Endodermal cell (in vitro differentiated cells): ENCODE measurements around the gene SPATA45. TPM values are rescaled to one million over a fixed set of nuclear protein-coding genes. Genes with fewer than 3 reads are reported as not detected.

Experiments used
- DNase-seq: peaks from one replicate; pipeline ENCODE4 v3.0.0-alpha.2; 2017
- H3K27ac ChIP-seq: 2 replicates; pipeline ENCODE4 v1.5.1; 2013; ENCODE audit warnings: mild to moderate bottlenecking, low read depth, low read length, moderate library complexity
- H3K27me3 ChIP-seq: 2 replicates; pipeline ENCODE4 v1.6.1; 2013; ENCODE audit warnings: mild to moderate bottlenecking, low read length, moderate library complexity; ENCODE audit not compliant: insufficient read depth, control insufficient read depth, poor library complexity, severe bottlenecking
- H3K36me3 ChIP-seq: 2 replicates; pipeline ENCODE4 v1.7.0; 2013; ENCODE audit warnings: mild to moderate bottlenecking, low read length, moderate library complexity; ENCODE audit not compliant: control insufficient read depth, insufficient read depth
- H3K4me1 ChIP-seq: one replicate; pipeline ENCODE4 v1.7.0; 2013; ENCODE audit warnings: low read length; ENCODE audit not compliant: control insufficient read depth, insufficient read depth
- H3K4me3 ChIP-seq: 2 replicates; pipeline ENCODE4 v1.5.1; 2013; ENCODE audit warnings: mild to moderate bottlenecking, low read length, moderate library complexity
- H3K9ac ChIP-seq: 2 replicates; pipeline ENCODE4 v1.6.1; 2013; ENCODE audit warnings: mild to moderate bottlenecking, low read length, moderate library complexity; ENCODE audit not compliant: poor library complexity, severe bottlenecking; ENCODE audit errors: extremely low read depth
- H3K9me3 ChIP-seq: 2 replicates; pipeline ENCODE4 v1.6.1; 2013; ENCODE audit warnings: mild to moderate bottlenecking, low read length, moderate library complexity; ENCODE audit not compliant: control insufficient read depth
- H3K27ac Mint-ChIP-seq: 2 replicates; pipeline ENCODE4 v1.8.0; 2020; ENCODE audit warnings: mixed read lengths
- H3K27me3 Mint-ChIP-seq: 2 replicates; pipeline ENCODE4 v1.8.0; 2021; ENCODE audit warnings: mild to moderate bottlenecking, mixed read lengths; ENCODE audit not compliant: insufficient read depth
- H3K36me3 Mint-ChIP-seq: 2 replicates; pipeline ENCODE4 v1.8.0; 2020; ENCODE audit warnings: low read depth, mixed read lengths
- H3K4me1 Mint-ChIP-seq: 2 replicates; pipeline ENCODE4 v1.8.0; 2020; ENCODE audit warnings: mixed read lengths
- H3K4me3 Mint-ChIP-seq: 2 replicates; pipeline ENCODE4 v1.8.0; 2020; ENCODE audit warnings: mild to moderate bottlenecking, moderate library complexity, mixed read lengths
- H3K9me3 Mint-ChIP-seq: 2 replicates; pipeline ENCODE4 v1.8.0; 2020; ENCODE audit warnings: mild to moderate bottlenecking, mixed read lengths
- WGBS, 2 experiments: methylation state at CpG; one replicate each; pipeline versions ENCODE4 v1.1.5 to v1.1.7; 2013; ENCODE audit warnings: missing lambda C conversion rate in 2 of 2, mixed read lengths in 1 of 2; ENCODE audit not compliant: insufficient coverage in 1 of 2, insufficient read length in 1 of 2; 5-methylcytosine and 5-hydroxymethylcytosine counted together
- total RNA-seq, 2 donors: library from RNA; stranded (reverse); fragmentation: NEBNext Ultra II Directional in 1 of 2; extraction: Animal tissue kit (Norgen Biotek cat#: 25700) in 1 of 2; gene quantifications; 2 replicates in 1 of 2; 3 replicates in 1 of 2; pipeline ENCODE4 v1.2.1, GENCODE V29; 2021
- TF ChIP-seq, protein P1 (sequence below): fragments of 200-600 bp; sonication (generic); conservative IDR thresholded peaks from 2 replicates; pipeline ENCODE4 v1.5.0; 2021; ENCODE audit warnings: antibody characterized with exemption, mild to moderate bottlenecking

SPATA45 gene
- total RNA-seq, 2 donors from 2014 or later: not detected

GRCh38 chr1:212794561-212795014 is 52.9 kb downstream of the SPATA45 start:
- WGBS, 2 experiments: 88 to 94% methylated on average over 1 of the region's 1 CpG
- no peaks in the 10 kb centered on the region for H3K27me3 Mint-ChIP-seq

GRCh38 chr1:212792396-212792908 is 55.0 kb downstream of the SPATA45 start:
- H3K36me3 ChIP-seq: peaks cover 9% of the 10 kb centered on the region
- Mint-ChIP-seq H3K4me1 (peaks cover 23% of the 10 kb centered on the region), H3K27me3 (no peaks in the 10 kb centered on the region), H3K4me3 (peak overlapping the region; percentile 95), H3K27ac (peak overlapping the region; percentile 96), H3K36me3 (peaks cover 18% of the 10 kb centered on the region), H3K9me3 (no peaks in the 10 kb centered on the region)
- H3K4me1 ChIP-seq: no peaks in the 10 kb centered on the region
- WGBS, 2 experiments: 28 to 31% methylated on average over 9 to 15 of the region's 16 CpGs
- DNase-seq: no peak
- H3K9me3 ChIP-seq: no peaks in the 10 kb centered on the region
- H3K27ac ChIP-seq: peak overlapping the region; percentile 80
- TF ChIP-seq, protein P1, sequence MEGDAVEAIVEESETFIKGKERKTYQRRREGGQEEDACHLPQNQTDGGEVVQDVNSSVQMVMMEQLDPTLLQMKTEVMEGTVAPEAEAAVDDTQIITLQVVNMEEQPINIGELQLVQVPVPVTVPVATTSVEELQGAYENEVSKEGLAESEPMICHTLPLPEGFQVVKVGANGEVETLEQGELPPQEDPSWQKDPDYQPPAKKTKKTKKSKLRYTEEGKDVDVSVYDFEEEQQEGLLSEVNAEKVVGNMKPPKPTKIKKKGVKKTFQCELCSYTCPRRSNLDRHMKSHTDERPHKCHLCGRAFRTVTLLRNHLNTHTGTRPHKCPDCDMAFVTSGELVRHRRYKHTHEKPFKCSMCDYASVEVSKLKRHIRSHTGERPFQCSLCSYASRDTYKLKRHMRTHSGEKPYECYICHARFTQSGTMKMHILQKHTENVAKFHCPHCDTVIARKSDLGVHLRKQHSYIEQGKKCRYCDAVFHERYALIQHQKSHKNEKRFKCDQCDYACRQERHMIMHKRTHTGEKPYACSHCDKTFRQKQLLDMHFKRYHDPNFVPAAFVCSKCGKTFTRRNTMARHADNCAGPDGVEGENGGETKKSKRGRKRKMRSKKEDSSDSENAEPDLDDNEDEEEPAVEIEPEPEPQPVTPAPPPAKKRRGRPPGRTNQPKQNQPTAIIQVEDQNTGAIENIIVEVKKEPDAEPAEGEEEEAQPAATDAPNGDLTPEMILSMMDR: no peak
- H3K27me3 ChIP-seq: no peaks in the 10 kb centered on the region
- peak overlapping the region; percentile 83 for H3K9ac ChIP-seq
- H3K4me3 ChIP-seq: peak overlapping the region; percentile 92

More at GRCh38 chr1:212794561-212795014, 52.9 kb downstream of the SPATA45 start:
- Histone ChIP-seq H3K9ac (no peak overlapping the region), H3K9me3 (no peaks in the 10 kb centered on the region), H3K27me3 (no peaks in the 10 kb centered on the region), H3K36me3 (peaks cover 13% of the 10 kb centered on the region), H3K4me1 (no peaks in the 10 kb centered on the region), H3K27ac (no peak overlapping the region), H3K4me3 (no peak overlapping the region)
- Mint-ChIP-seq H3K27ac (peak overlapping the region; percentile 23), H3K4me1 (peaks cover 20% of the 10 kb centered on the region), H3K36me3 (peaks cover 26% of the 10 kb centered on the region), H3K9me3 (no peaks in the 10 kb centered on the region), H3K4me3 (peak overlapping the region; percentile 0)
- TF ChIP-seq, protein P1: no peak
- no peak for DNase-seq

- Histone ChIP-seq H3K4me3 (peak within 1 kb of the TSS; percentile 92), H3K27ac (peak within 1 kb of the TSS; percentile 80), H3K36me3 (peaks cover 9% of the 10 kb centered on the region), H3K27me3 (no peaks in the 10 kb centered on the region), H3K4me1 (no peaks in the 10 kb centered on the region), H3K9ac (peak within 1 kb of the TSS; percentile 83), H3K9me3 (no peaks in the 10 kb centered on the region)
- Mint-ChIP-seq H3K4me1 (peaks cover 23% of the 10 kb centered on the region), H3K27ac (peak within 1 kb of the TSS; percentile 96), H3K27me3 (no peaks in the 10 kb centered on the region), H3K4me3 (peak within 1 kb of the TSS; percentile 95), H3K36me3 (peaks cover 19% of the 10 kb centered on the region), H3K9me3 (no peaks in the 10 kb centered on the region)
- TF ChIP-seq, protein P1: no peak
- DNase-seq: peak; percentile 98
- 0% methylated on average over 38 to 46 of the region's 46 CpGs for WGBS, 2 experiments
Observed at GRCh38 chr1:212791676-212792395, 55.6 kb downstream of the SPATA45 start, which contains the start of the genes NSL1 and TATDN3. Gene NSL1 (minus strand): TSS chr1:212791777. CDS start chr1:212791763, 14 bp downstream. Gene TATDN3 (plus strand): TSS chr1:212791894. CDS start chr1:212791922, 28 bp downstream.
